NCI-H1417 treated with DMSO at 0.1 percent for 48 hours (cell line): ENCODE results near the gene CLCA1.
"Not testable (repeated sequence)": the region's sequence is repeated elsewhere in the genome, so short reads cannot be mapped to it uniquely, and the experiment has no call there.

Experiments used
- DNase-seq: peaks from one replicate; lab custom pipeline; 2025; lab: John Stamatoyannopoulos, UW

The CLCA1 gene

DNA sequence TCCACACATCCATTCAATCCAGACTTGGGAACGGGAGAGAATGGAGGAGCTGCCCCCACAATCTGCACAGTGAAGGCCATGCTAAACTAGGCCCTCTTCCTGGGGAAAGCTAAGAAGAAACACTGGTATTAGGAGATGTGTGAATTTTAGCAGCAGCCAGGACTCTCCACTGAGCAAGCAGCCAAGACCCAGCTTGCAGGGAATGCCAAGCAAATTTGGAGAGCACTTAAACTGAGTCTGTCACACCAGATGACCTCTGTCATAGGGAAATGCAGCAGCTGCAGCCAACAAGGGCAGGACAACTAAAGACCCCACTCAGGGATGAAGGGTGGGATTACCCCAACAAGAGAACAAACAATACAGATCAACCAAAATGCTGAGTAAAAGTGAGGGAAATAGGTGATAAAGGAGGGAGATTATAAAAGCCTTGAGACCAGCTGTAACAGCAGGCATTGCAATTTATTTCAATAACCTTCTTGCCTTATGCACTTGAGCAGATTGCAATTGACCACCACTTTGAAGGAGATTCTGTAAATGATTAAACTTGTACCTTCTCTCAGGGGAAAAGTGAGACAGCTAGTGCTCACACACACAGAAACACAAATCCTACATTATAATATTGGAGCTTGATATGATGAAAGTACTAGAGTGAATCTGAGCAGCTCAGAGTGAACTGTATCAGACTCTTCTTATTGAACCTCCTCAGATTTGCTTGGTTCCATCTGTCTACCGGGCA, 2.5 kb upstream of the CLCA1 start:
- no peak for DNase-seq

DNA sequence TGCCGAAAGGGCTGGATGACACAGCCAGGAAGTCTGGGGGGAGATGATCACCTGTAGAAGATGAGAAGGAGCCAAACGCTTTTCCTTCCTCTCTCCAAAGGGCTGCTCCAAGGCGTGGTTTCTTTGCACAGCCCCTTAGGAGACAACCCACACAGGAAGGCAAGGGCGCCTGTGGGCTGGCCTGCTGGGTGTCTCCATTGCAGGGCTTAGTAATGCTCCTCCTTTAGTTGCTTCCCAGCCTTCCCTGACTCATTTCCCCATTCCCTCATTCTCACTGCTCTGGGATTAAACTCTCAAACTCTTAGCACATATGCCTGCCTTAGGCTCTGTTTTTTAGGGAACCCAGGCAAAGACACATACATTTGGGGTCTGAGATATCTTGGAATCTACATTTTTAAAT, 1.7 kb upstream of the CLCA1 start:
- no peak for DNase-seq

- no peak for DNase-seq
Observed at GRCh38 chr1:86470859-86471258, 2.1 kb downstream of the CLCA1 start.

- no peak for DNase-seq
Observed at GRCh38 chr1:86471291-86471690, 2.6 kb downstream of the CLCA1 start.

DNA sequence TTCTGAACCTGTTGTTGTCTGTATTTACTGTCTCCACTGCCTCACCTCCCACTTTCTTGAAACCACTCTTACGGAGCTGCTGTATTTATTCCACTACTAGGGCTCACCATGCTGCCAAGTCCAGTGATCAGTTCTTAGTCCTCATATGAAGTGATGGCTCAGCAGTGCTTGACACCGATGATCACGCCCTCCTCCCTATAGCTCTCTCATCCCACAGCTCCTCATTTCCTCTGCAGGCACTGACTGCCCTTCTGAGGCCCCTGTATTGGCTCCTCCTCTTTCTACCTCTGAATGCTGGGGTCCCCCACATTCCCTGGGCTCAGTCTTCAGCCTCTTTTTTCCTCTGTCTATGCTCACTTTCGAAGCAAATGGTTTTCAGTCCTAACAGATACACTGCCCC, 3.4 kb downstream of the CLCA1 start:
- DNase-seq, result no peak

- DNase-seq, result no peak
Observed at GRCh38 chr1:86472767-86473166, 4.0 kb downstream of the CLCA1 start.

- DNase-seq, result no peak
Observed at GRCh38 chr1:86477256-86477655, 8.5 kb downstream of the CLCA1 start.

- DNase-seq, result no peak
Observed at GRCh38 chr1:86477682-86478081, 9.0 kb downstream of the CLCA1 start.

GRCh38 chr1:86478416-86479156, 9.9 kb downstream of the CLCA1 start:
- DNase-seq, result no peak

- DNase-seq, result no peak
Observed at GRCh38 chr1:86481966-86482365, 13.2 kb downstream of the CLCA1 start.

DNA sequence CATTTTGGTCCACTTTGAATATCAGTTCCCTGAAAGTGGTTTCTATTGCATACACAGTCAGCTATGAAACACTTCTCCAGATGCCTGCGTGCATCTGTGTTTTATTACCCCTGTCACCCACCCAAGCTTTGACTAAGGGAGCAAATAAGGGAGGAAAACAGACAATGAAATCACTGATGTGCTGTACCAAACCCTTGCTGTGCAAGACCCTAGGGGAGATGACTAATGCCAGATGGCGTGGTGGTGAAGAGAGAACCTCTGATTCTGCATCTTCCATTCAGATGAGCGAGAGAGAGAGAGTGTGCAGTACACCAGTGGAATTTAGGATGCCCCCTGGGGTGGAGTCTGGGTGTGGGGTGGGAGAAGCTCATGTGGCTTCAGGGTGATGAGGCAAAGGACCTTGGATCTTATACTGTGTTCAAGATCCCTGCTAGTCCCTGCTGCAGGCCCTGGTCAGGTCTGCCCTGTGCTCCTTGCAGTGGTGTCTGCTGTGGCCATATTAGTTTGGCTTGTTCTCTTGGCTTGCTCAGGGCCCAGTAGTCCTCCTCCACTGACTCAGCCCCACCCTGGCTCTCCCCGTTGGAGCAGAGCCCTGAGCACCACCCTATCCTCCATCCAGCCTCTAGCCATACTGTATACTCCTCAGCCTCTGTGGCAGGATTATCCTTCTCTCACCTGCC, 18.5 kb downstream of the CLCA1 start:
- no peak for DNase-seq

GRCh38 chr1:86487811-86488141, 19.0 kb downstream of the CLCA1 start:
- no peak for DNase-seq

DNA sequence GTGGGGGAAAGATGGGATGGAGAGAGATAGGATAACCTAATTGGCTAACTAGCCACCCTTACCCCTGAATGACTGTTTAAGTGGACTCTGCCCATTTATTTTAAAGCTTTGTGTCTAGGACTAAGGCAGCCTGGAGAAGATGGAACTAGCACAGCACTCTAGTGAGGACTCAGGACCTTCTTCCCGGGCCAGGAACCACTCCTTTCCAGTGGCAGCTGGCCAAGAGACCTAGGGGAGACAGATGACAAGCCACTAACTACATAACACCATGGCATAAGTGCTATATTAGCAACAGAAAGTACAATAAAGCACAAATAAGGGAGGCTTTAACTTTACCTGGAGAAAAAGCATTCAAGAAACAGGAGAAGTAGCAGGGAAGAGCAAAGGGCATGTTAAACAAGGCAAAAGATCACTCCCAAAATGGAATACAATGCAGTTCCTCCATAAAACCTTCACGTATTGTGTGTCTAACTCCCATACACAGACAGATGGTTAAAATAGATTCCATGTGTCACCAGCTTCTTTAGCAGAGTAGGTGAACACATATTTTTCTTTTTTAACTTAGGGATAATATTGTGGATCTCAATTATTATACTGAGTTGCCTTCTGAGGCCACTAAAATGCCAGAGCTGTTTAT, 20.6 kb downstream of the CLCA1 start:
- DNase-seq, result no peak

DNA sequence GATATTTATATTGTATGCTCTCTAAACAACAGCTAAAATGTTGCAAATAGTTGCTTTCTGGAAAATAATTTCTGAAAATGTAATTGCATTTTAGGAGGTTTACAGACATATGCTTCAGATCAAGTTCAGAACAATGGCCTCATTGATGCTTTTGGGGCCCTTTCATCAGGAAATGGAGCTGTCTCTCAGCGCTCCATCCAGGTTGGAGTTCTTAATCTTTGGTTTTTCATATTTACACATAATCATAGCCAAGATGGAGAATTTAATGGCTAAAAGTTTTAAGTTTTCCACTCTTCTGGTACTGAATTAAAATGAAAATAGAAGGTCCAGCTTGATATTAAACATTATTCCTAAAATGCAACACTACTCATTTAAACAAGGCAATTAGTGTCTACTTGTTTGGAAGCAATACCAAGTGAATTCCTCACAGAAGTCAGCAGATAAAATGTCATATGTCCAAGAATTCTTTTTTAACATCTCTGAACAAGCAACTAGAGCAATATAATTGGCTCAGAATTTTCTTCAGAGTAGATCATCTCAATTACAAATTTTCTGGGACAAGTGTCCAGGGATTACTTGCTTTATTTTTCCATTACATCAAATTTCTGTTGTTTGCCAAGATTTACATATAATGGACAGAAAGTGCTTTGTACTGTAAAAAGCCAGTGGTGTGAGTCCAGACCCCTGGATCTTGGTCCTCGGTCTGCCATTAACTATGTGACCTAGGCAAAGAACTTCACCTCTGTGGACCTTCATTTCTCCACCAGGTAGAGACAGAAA, 22.6 kb downstream of the CLCA1 start:
- no peak for DNase-seq

DNA sequence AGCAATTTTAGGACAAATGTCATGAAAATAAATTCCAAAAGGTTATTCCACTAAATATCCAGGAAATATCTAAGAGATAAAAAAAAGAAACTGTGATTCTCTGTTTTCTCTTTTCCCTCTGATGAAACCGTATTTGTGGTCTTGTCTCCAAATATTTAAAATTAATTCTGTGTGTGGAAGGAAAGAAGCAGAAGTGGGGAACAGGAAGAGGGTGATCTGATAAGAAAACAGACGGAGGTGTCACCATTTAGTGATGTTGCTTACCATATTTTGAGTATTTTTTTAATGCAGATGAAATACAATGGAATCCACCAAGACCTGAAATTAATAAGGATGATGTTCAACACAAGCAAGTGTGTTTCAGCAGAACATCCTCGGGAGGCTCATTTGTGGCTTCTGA, 29.6 kb downstream of the CLCA1 start:
- no peak for DNase-seq

DNA sequence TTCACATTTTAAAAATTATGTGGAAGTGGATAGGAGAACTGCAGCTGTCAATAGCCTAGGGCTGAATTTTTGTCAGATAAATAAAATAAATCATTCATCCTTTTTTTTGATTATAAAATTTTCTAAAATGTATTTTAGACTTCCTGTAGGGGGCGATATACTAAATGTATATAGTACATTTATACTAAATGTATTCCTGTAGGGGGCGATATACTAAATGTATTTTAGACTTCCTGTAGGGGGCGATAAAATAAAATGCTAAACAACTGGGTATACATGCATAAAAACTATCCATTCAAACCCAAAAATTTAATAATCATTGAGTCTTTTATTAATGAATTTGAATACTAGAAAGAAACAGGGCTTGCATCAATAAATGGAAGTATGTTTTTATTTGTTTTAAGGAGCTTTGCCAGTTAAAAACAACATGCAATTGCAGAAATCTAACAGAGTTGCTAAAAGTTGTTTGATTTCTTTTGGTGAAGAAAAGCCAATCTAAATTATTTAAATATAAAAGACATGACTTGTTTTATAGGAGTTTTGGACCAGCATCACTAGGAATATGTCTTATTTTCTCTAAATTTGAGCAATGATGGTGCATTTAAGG, 31.4 kb downstream of the CLCA1 start:
- no peak for DNase-seq

DNA sequence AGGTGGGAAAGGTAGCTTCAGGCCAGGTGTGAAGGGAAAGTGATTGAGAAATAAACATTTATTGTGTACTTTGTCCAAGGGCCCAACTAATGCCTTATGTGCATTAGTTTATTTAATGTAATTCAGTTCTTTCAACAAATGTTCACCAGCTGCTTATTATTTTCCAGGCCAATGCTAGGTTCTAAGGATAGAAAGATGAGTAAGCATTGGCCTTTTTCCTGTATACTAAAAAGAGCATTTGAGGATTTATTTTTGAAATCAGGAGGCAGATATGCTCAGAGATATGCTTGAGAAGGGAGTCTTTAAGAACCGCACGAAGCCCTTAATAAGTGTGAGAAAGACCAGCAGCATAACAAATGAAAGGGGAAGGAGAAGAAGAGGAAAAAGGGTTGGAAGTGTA, 32.0 kb downstream of the CLCA1 start:
- no peak for DNase-seq

GRCh38 chr1:86502125-86502646, 33.5 kb downstream of the CLCA1 start:
- DNase-seq, result not testable (repeated sequence)

DNA sequence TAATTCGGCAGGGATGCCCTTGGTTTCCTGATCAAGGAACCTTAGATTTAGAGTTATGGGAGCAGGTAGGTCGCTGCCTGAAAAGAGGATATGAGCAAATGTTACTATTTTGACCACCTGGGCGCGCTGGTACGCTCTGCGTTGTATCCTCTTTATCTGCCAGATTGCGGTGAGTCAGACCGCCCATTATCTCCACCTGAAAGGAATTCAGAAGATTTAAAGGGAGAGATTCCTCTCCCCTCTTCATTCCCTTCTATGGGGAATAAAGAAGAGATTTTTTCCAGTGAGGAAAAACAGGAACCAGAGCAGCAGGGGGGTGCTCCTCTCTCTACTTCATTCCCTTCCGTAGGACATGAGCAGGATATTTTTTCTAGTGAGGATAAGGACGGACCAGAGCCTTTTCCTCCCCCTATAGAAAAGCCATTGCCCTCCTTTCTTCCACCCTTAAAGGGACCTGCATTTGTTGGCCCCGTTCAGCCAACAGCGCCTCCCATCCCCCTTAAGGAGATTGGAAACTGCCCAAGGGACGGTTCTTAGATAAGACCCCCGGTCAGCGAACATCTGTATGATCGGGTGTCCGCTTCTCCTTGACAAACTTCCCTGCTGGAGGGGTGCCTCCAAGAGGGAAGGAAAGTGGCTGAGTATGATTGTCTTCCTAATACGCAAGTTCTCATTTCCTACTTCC, 34.1 kb downstream of the CLCA1 start:
- no peak for DNase-seq

DNA sequence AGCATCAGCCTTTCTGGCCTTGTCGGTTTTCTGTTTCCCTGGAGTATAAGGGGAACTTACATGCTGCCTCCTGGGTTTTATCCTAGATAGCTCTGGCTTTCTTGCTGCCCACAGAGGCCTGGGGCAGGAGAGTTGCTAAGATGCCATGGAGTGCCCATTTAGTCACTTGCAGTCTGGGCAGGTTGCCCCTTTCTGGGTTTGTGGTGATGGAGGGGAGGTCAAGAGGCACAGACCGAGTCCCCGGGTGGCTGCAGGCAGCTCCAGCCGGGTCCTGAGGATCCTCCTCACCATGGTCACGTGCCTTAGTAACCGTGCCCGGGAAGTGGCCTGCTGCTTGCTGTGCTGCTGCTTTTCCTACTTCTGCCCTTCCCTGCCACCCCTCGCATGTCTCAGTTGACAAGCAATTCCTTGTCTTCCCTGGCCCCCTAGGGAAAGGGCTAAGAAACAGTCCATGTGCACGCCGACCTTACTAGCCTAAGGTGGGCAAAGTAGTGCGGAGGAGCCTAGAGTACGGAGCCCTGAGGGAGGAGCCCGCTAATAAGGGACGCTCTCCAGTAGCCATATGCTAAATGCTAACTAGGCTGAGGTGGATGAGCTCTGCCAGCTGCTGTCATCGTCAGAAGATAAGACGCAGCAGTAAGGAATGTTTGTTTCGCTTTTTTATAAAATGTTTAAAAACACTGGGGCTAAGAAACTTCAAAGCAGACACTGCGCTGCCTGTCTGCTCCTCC, 34.8 kb downstream of the CLCA1 start:
- DNase-seq, result no peak
